Gastroesophageal sphincter (tissue), 4 donors: ENCODE data around the gene SNCA. TPM values are rescaled to one million over a fixed set of nuclear protein-coding genes. Genes with fewer than 3 reads are reported as not detected.

ENCODE experiments used
- ATAC-seq: fragments of 150-250 bp; one replicate; pipeline ENCODE4 v1.9.1; 2016; ENCODE audit warnings: mild to moderate bottlenecking, moderate library complexity
- H3K27ac ChIP-seq, 4 donors: fragments of 200-600 bp; sonication (generic) in 3 of 4; 1 replicate in 3 of 4; 2 replicates in 1 of 4; pipeline ENCODE4 v1.5.1; 2016 to 2019
- H3K27me3 ChIP-seq: fragments of 200-600 bp; sonication (generic); one replicate; pipeline ENCODE4 v1.5.1; 2019
- H3K36me3 ChIP-seq, 2 donors: fragments of 200-600 bp; sonication (generic); one replicate each; pipeline ENCODE4 v1.5.1; 2019; ENCODE audit warnings: control low read depth in 1 of 2
- H3K4me1 ChIP-seq, 3 donors: fragments of 200-600 bp; sonication (generic); 1 replicate in 2 of 3; 2 replicates in 1 of 3; pipeline ENCODE4 v1.5.1; 2016 to 2019; ENCODE audit warnings: control low read depth in 2 of 3
- H3K4me3 ChIP-seq, 2 donors: fragments of 200-600 bp; sonication (generic); one replicate each; pipeline ENCODE4 v1.5.1; 2019; ENCODE audit warnings: mild to moderate bottlenecking in 1 of 2, moderate library complexity in 1 of 2
- H3K9me3 ChIP-seq, 3 donors: fragments of 200-600 bp; sonication (generic); one replicate each; pipeline ENCODE4 v1.5.1; 2017 to 2019; ENCODE audit warnings: control low read depth in 2 of 3
- EP300 ChIP-seq: sonication (generic); formaldehyde crosslinking; IDR thresholded peaks from one replicate; pipeline ENCODE4 v1.6.1; 2017; ENCODE audit warnings: antibody characterized with exemption, mild to moderate bottlenecking
- POLR2A ChIP-seq, 2 donors: fragments of 450-650 bp; IDR thresholded peaks; one replicate each; pipeline ENCODE4 v1.6.1; 2017; ENCODE audit warnings: antibody characterized with exemption in 2 of 2, mild to moderate bottlenecking in 2 of 2, moderate library complexity in 1 of 2
- POLR2AphosphoS5 ChIP-seq: sonication (generic); formaldehyde crosslinking; IDR thresholded peaks from one replicate; pipeline ENCODE4 v1.6.1; 2017; ENCODE audit warnings: antibody characterized with exemption
- WGBS, 2 donors: methylation state at CpG; one replicate each; pipeline ENCODE4 v1.1.5; 2018; ENCODE audit warnings: low coverage in 1 of 2; 5-methylcytosine and 5-hydroxymethylcytosine counted together
- total RNA-seq, 4 donors: library from RNA; depleted of rRNA; stranded (reverse); fragments of >200 nt; gene quantifications; one replicate each; pipeline ENCODE4 v1.1.0, GENCODE V29; 2016
- TF ChIP-seq, protein P1 (sequence below), 4 experiments: fragments of 200-600 bp in 2 of 4; fragments of 450-650 bp in 2 of 4; sonication (generic) in 1 of 4; IDR thresholded peaks; one replicate each; pipeline ENCODE4 v1.5.1; 2017 to 2019; ENCODE audit warnings: antibody characterized with exemption in 4 of 4, mild to moderate bottlenecking in 2 of 4, moderate library complexity in 2 of 4

Gene SNCA
- total RNA-seq, 4 donors from 2014 or later: 5.0 to 24.4 (median 13.9) TPM

GRCh38 chr4:89744914-89745313 is 92.0 kb downstream of the SNCA start:
- no peak for ATAC-seq
- no peaks in the 10 kb centered on the region for H3K9me3 ChIP-seq
- H3K36me3 ChIP-seq: no peaks in the 10 kb centered on the region
- no peak for TF ChIP-seq EP300
- TF ChIP-seq, protein P1, sequence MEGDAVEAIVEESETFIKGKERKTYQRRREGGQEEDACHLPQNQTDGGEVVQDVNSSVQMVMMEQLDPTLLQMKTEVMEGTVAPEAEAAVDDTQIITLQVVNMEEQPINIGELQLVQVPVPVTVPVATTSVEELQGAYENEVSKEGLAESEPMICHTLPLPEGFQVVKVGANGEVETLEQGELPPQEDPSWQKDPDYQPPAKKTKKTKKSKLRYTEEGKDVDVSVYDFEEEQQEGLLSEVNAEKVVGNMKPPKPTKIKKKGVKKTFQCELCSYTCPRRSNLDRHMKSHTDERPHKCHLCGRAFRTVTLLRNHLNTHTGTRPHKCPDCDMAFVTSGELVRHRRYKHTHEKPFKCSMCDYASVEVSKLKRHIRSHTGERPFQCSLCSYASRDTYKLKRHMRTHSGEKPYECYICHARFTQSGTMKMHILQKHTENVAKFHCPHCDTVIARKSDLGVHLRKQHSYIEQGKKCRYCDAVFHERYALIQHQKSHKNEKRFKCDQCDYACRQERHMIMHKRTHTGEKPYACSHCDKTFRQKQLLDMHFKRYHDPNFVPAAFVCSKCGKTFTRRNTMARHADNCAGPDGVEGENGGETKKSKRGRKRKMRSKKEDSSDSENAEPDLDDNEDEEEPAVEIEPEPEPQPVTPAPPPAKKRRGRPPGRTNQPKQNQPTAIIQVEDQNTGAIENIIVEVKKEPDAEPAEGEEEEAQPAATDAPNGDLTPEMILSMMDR (IDR thresholded peaks at IDR 0.05): no peak
- TF ChIP-seq POLR2AphosphoS5: no peak
- TF ChIP-seq POLR2A (IDR thresholded peaks at IDR 0.05): no peak
- peaks cover 0 to 3% (median 0%) of the 10 kb centered on the region in 3 donors for H3K4me1 ChIP-seq
- H3K27ac ChIP-seq: no peak overlapping the region
- H3K4me3 ChIP-seq: no peak overlapping the region
- H3K27me3 ChIP-seq: no peaks in the 10 kb centered on the region
- 85 to 88% methylated on average over 5 of the region's 5 CpGs for WGBS, 2 donors

DNA sequence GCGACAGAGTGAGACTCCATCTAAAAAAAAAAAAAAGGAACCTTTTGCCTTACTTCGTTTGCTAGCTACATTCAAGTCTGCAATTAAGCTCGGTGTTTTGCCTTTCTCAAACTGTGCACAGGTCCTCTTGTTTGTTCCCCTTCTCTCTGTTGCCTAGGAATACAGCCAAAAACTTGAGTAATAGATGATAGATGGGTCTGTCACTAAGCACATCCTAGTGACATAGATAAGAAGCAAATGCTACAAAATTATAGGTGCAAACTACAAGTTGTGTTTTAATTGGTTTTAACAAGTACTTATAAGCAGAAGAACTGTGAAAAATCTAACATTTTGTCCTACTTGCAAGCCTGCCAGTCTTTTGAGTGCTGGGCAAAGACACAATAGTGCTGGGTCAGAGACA is 95.2 kb downstream of the SNCA start:
- Histone ChIP-seq H3K27ac (no peak overlapping the region), H3K4me1 (peaks cover 0 to 2% (median 0%) of the 10 kb centered on the region in 3 donors), H3K27me3 (no peaks in the 10 kb centered on the region), H3K4me3 (no peak overlapping the region), H3K36me3 (no peaks in the 10 kb centered on the region), H3K9me3 (no peaks in the 10 kb centered on the region)
- WGBS, 2 donors: 65 to 75% methylated on average over 2 to 3 of the region's 3 CpGs
- ATAC-seq: no peak
- TF ChIP-seq POLR2AphosphoS5 (no peak), POLR2A (IDR thresholded peaks at IDR 0.05) (no peak), EP300 (no peak)
- TF ChIP-seq, protein P1 (IDR thresholded peaks at IDR 0.05): no peak

- Histone ChIP-seq H3K27me3 (no peaks in the 10 kb centered on the region), H3K36me3 (no peaks in the 10 kb centered on the region), H3K4me3 (no peak overlapping the region), H3K27ac (no peak overlapping the region), H3K4me1 (no peaks in the 10 kb centered on the region), H3K9me3 (no peaks in the 10 kb centered on the region)
- 95 to 96% methylated on average over 4 of the region's 4 CpGs for WGBS, 2 donors
- no peak for TF ChIP-seq POLR2AphosphoS5
- TF ChIP-seq EP300: no peak
- no peak for TF ChIP-seq POLR2A (IDR thresholded peaks at IDR 0.05)
- TF ChIP-seq, protein P1 (IDR thresholded peaks at IDR 0.05): no peak
- ATAC-seq: no peak
Observed at GRCh38 chr4:89739311-89739988, 97.5 kb downstream of the SNCA start.

GRCh38 chr4:89737888-89738287 is 99.1 kb downstream of the SNCA start:
- no peaks in the 10 kb centered on the region for H3K27me3 ChIP-seq
- WGBS, 2 donors: 49 to 69% methylated on average over 2 of the region's 2 CpGs
- no peak for ATAC-seq
- H3K27ac ChIP-seq: no peak overlapping the region
- TF ChIP-seq POLR2AphosphoS5 (no peak), EP300 (no peak), POLR2A (IDR thresholded peaks at IDR 0.05) (no peak)
- TF ChIP-seq, protein P1 (IDR thresholded peaks at IDR 0.05): no peak
- no peaks in the 10 kb centered on the region for H3K36me3 ChIP-seq
- H3K9me3 ChIP-seq: no peaks in the 10 kb centered on the region
- no peaks in the 10 kb centered on the region for H3K4me1 ChIP-seq
- H3K4me3 ChIP-seq: no peak overlapping the region

DNA sequence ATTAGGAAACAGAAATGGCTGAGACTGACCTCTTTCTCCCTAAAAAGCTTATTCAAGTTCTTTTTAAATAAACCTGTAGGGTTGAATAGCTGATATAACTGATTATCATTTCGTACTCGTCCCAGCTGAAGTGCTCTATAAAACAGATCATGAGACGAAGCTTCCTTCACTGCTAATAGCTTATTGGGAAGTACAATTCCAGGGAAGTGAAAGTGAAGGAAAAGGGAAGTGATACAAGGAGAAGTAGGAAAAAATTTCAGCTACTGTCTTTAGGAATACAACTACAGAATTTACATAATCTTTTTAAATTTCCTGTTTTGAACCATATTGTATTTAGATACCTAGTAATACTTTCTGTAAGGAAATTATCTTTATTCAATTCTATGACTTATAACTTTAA is 103.0 kb downstream of the SNCA start:
- TF ChIP-seq POLR2AphosphoS5: no peak
- TF ChIP-seq, protein P1 (IDR thresholded peaks at IDR 0.05): no peak
- TF ChIP-seq POLR2A (IDR thresholded peaks at IDR 0.05): no peak
- no peak for TF ChIP-seq EP300
- H3K36me3 ChIP-seq: no peaks in the 10 kb centered on the region
- no peak overlapping the region for H3K4me3 ChIP-seq
- H3K9me3 ChIP-seq: no peaks in the 10 kb centered on the region
- 66 to 85% methylated on average over 2 to 3 of the region's 3 CpGs for WGBS, 2 donors
- ATAC-seq: no peak
- H3K27me3 ChIP-seq: no peaks in the 10 kb centered on the region
- H3K4me1 ChIP-seq: no peaks in the 10 kb centered on the region
- no peak overlapping the region for H3K27ac ChIP-seq
